Ascending aorta (tissue), 2 donors: ENCODE data around the gene SUSD6. TPM values are rescaled to one million over a fixed set of nuclear protein-coding genes. Genes with fewer than 3 reads are reported as not detected.

ENCODE experiments used
- DNase-seq, 2 donors: peaks; one replicate each; pipeline ENCODE4 v3.0.0-alpha.2; 2019; ENCODE audit warnings: low spot score in 2 of 2
- H3K27ac ChIP-seq, 2 donors: fragments of 200-600 bp; sonication (generic); one replicate each; pipeline ENCODE4 v1.5.1; 2016 to 2017; ENCODE audit warnings: mild to moderate bottlenecking in 1 of 2
- H3K27me3 ChIP-seq: fragments of 200-600 bp; sonication (generic); one replicate; pipeline ENCODE4 v1.5.1; 2017
- H3K36me3 ChIP-seq, 2 donors: fragments of 200-600 bp; sonication (generic); one replicate each; pipeline ENCODE4 v1.5.1; 2016
- H3K4me1 ChIP-seq, 2 donors: fragments of 200-600 bp; sonication (generic); one replicate each; pipeline ENCODE4 v1.5.1; 2016 to 2017; ENCODE audit warnings: mild to moderate bottlenecking in 1 of 2
- H3K4me3 ChIP-seq, 2 donors: fragments of 200-600 bp; sonication (generic); one replicate each; pipeline ENCODE4 v1.5.1; 2016 to 2017; ENCODE audit warnings: mild to moderate bottlenecking in 1 of 2
- H3K9me3 ChIP-seq, 2 donors: fragments of 200-600 bp; sonication (generic); one replicate each; pipeline ENCODE4 v1.5.1; 2016
- CTCF ChIP-seq, 3 experiments: fragments of 200-600 bp in 2 of 3; fragments of 450-650 bp in 1 of 3; sonication (generic) in 2 of 3; IDR thresholded peaks; one replicate each; pipeline ENCODE4 v1.5.1; 2016 to 2019; ENCODE audit warnings: antibody characterized with exemption in 3 of 3, mild to moderate bottlenecking in 1 of 3, moderate library complexity in 1 of 3
- intact Hi-C: fragments of 100-400 bp; cut with DNase I; formaldehyde crosslinking; loops from one replicate; pipeline ENCODE4 v1.15.1; 2023
- total RNA-seq: library from RNA; depleted of rRNA; stranded (reverse); fragments of >200 nt; gene quantifications from one replicate; pipeline ENCODE4 v1.1.0, GENCODE V29; 2016

SUSD6 gene
- total RNA-seq, 1 donor from 2014 or later: 23.3 TPM

GRCh38 chr14:69648480-69649451 is 37.4 kb downstream of the SUSD6 start:
- Histone ChIP-seq H3K9me3 (no peaks in the 10 kb centered on the region), H3K27ac (peak overlapping the region; percentile 75), H3K4me1 (peaks cover 28 to 63% of the 10 kb centered on the region in 2 donors), H3K27me3 (no peaks in the 10 kb centered on the region), H3K36me3 (no peaks in the 10 kb centered on the region), H3K4me3 (peak overlapping the region; percentile 5 to 12)
- TF ChIP-seq CTCF (IDR thresholded peaks at IDR 0.05): no peak
- intact Hi-C loops: loop anchor here (1.0 kb wide), 1 partner anchor 35 kb away; no protein-coding TSS in a partner anchor
- no peak for DNase-seq

GRCh38 chr14:69650948-69651369 is 39.6 kb downstream of the SUSD6 start:
- no peaks in the 10 kb centered on the region for H3K36me3 ChIP-seq
- no peak for DNase-seq
- TF ChIP-seq CTCF (IDR thresholded peaks at IDR 0.05): no peak
- peak overlapping the region; percentile 75 for H3K27ac ChIP-seq
- H3K9me3 ChIP-seq: no peaks in the 10 kb centered on the region
- peak overlapping the region in 1 of 2 donors; percentile 25 for H3K4me3 ChIP-seq
- intact Hi-C loops: no loop called here
- peaks cover 28 to 62% of the 10 kb centered on the region in 2 donors for H3K4me1 ChIP-seq
- H3K27me3 ChIP-seq: no peaks in the 10 kb centered on the region

- no peak for TF ChIP-seq CTCF (IDR thresholded peaks at IDR 0.05)
- Histone ChIP-seq H3K27ac (peak overlapping the region; percentile 75), H3K27me3 (no peaks in the 10 kb centered on the region), H3K36me3 (no peaks in the 10 kb centered on the region), H3K4me3 (no peak overlapping the region), H3K9me3 (no peaks in the 10 kb centered on the region), H3K4me1 (peaks cover 28 to 62% of the 10 kb centered on the region in 2 donors)
- no peak for DNase-seq
- intact Hi-C loops: no loop called here
These were observed 40.3 kb downstream of the SUSD6 start for GRCh38 chr14:69651664-69652063.

DNA sequence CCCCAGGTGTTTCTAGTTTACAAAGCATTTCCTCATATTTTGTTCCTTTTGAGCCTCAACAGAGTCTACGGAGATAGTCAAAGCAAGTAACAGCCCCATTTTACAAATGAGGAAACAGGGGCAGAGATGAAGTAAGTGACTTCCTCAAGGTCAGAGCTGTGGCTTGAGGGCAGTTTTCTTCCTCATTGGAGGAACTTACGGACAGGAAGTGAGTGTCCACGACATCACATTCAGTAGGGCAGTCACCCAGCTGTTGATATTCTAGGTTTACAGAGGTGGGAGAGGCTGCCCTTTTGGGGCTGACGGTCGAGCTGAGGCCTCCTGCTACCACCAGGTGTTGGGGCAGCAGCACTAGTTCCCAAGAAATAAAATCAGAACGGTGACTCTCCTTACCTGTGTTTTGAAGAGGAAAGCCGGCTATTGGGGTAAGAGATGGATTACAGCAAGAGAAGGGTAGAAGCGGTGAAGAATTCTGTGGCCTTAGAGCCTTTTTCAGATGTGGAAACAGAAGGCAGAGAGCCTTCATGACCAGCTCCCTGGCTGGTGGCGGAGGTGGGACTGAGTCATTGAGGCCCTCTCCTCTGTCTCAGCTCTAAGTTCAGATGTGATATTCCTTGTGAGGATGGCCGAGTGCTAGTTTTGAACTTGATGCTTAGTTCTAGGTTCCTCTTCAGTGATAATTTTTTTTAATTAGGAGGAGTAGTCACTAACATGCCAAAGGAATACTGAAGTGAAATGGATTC is 41.7 kb downstream of the SUSD6 start:
- Histone ChIP-seq H3K9me3 (no peaks in the 10 kb centered on the region), H3K4me3 (no peak overlapping the region), H3K27ac (peak overlapping the region; percentile 75), H3K36me3 (no peaks in the 10 kb centered on the region), H3K27me3 (no peaks in the 10 kb centered on the region), H3K4me1 (peaks cover 28 to 61% of the 10 kb centered on the region in 2 donors)
- DNase-seq: no peak
- intact Hi-C loops: no loop called here
- TF ChIP-seq CTCF (IDR thresholded peaks at IDR 0.05): no peak

DNA sequence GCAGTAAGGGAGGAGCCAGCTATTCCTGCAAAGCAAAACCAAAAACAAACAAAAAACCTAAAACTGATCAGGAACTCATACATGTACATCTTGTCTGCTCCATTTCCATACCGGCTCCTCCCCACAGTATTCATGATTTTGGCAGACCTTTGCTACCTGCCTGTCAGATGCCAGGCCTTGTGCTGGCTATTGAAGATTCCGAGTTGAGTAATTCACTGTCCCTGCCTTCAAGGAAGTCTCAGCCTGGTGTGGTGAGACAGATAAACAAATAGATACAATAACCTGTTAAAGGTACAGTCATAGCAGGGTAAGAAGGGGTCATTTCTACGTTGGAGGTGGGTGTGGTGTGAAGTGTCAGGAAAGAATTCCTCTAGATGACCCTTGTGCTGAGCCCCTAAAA is 42.7 kb downstream of the SUSD6 start:
- intact Hi-C loops: no loop called here
- no peaks in the 10 kb centered on the region for H3K9me3 ChIP-seq
- peaks cover 25 to 61% of the 10 kb centered on the region in 2 donors for H3K4me1 ChIP-seq
- no peaks in the 10 kb centered on the region for H3K27me3 ChIP-seq
- H3K27ac ChIP-seq: peak overlapping the region in 1 of 2 donors; percentile 18
- DNase-seq: no peak
- no peak overlapping the region for H3K4me3 ChIP-seq
- no peak for TF ChIP-seq CTCF (IDR thresholded peaks at IDR 0.05)
- H3K36me3 ChIP-seq: peaks cover 0 to 1% of the 10 kb centered on the region in 2 donors
